MCF 10A (cell line): ENCODE data around the gene TRAPPC12. TPM values are rescaled to one million over a fixed set of nuclear protein-coding genes. Genes with fewer than 3 reads are reported as not detected.
A peak's percentile ranks its signal among the peaks of the same experiment; 100 is the strongest.
"Not testable (repeated sequence)": the region's sequence is repeated elsewhere in the genome, so short reads cannot be mapped to it uniquely, and the experiment has no call there.

Experiments used
- BruUV-seq: library from RNA; stranded (reverse); fragments of 400-500 nt; replicated peaks from 2 replicates; lab custom pipeline; 2021; lab: Mats Ljungman, UMichigan
- CTCF ChIA-PET: fragments of 300-600 bp; sonication (Branson Sonifier 250); formaldehyde crosslinking; extraction: SDS; loops from one replicate; lab custom pipeline; 2021; ENCODE audit warnings: antibody characterized with exemption, inconsistent platforms; lab: Yijun Ruan, JAX
- POLR2A ChIA-PET: fragments of 300-600, 350-650 bp; sonication (Branson Sonifier 250); formaldehyde crosslinking; extraction: SDS; loops from one replicate; lab custom pipeline; 2020; ENCODE audit warnings: antibody characterized with exemption, inconsistent platforms; lab: Yijun Ruan, JAX
- DNase-seq: peaks from one replicate; pipeline ENCODE4 v3.0.0-alpha.2; 2018; ENCODE audit not compliant: unreplicated experiment
- H3K27ac Mint-ChIP-seq: one replicate; pipeline ENCODE4 v1.8.0; 2022; ENCODE audit warnings: mild to moderate bottlenecking, low read depth, mixed read lengths; ENCODE audit not compliant: unreplicated experiment
- H3K27me3 Mint-ChIP-seq: one replicate; pipeline ENCODE4 v1.8.0; 2022; ENCODE audit warnings: mixed read lengths; ENCODE audit not compliant: insufficient read depth, unreplicated experiment
- H3K36me3 Mint-ChIP-seq: one replicate; pipeline ENCODE4 v1.8.0; 2022; ENCODE audit warnings: mild to moderate bottlenecking, moderate library complexity, mixed read lengths; ENCODE audit not compliant: insufficient read depth, unreplicated experiment
- H3K4me1 Mint-ChIP-seq: one replicate; pipeline ENCODE4 v1.8.0; 2022; ENCODE audit warnings: mixed read lengths; ENCODE audit not compliant: insufficient read depth, unreplicated experiment
- H3K4me3 Mint-ChIP-seq: one replicate; pipeline ENCODE4 v1.8.0; 2022; ENCODE audit warnings: mild to moderate bottlenecking, moderate library complexity, mixed read lengths; ENCODE audit not compliant: unreplicated experiment
- H3K9me3 Mint-ChIP-seq: one replicate; pipeline ENCODE4 v1.8.0; 2022; ENCODE audit warnings: mixed read lengths; ENCODE audit not compliant: unreplicated experiment
- CTCF ChIP-seq: fragments of 200-600 bp; IDR thresholded peaks from one replicate; pipeline ENCODE4 v1.8.0; 2022; ENCODE audit warnings: antibody characterized with exemption, mild to moderate bottlenecking; ENCODE audit not compliant: unreplicated experiment
- intact Hi-C: fragments of 100-400 bp; cut with micrococcal nuclease; formaldehyde crosslinking; loops from 2 replicates; pipeline ENCODE4 v1.14.1; 2022
- total RNA-seq: library from RNA; stranded (reverse); gene quantifications from 2 replicates; pipeline ENCODE4 v1.2.3, GENCODE V29; 2022

TRAPPC12 gene
- total RNA-seq, 1 experiment from 2014 or later = 84.4 TPM

- Mint-ChIP-seq H3K4me3 (no peak overlapping the region), H3K9me3 (no peaks in the 10 kb centered on the region), H3K4me1 (no peaks in the 10 kb centered on the region), H3K27me3 (no peaks in the 10 kb centered on the region), H3K36me3 (peaks cover 10% of the 10 kb centered on the region), H3K27ac (no peak overlapping the region)
- no TSS peak for BruUV-seq
- ChIA-PET POLR2A (interaction anchor here (0.6 to 1.0 kb wide), 2 partner anchors 15 to 117 kb away, joined by 3 to 4 read pairs; no protein-coding TSS in a partner anchor), CTCF (no interaction called here)
- no peak for TF ChIP-seq CTCF
- DNase-seq = no peak
- intact Hi-C loops = no loop called here
These were observed 22.7 kb upstream of the TRAPPC12 start for GRCh38 chr2:3356799-3357198.

GRCh38 chr2:3357446-3357845, 22.0 kb upstream of the TRAPPC12 start:
- DNase-seq, H3K4me3 Mint-ChIP-seq, CTCF ChIA-PET, H3K27me3 Mint-ChIP-seq, H3K9me3 Mint-ChIP-seq, intact Hi-C loops, H3K27ac Mint-ChIP-seq, BruUV-seq, H3K4me1 Mint-ChIP-seq: not testable (repeated sequence)
- POLR2A ChIA-PET = interaction anchor here (0.7 to 1.0 kb wide), 2 partner anchors 117 to 1626 kb away, joined by 3 to 4 read pairs; no protein-coding TSS in a partner anchor
- peaks cover 10% of the 10 kb centered on the region for H3K36me3 Mint-ChIP-seq

GRCh38 chr2:3357926-3358325, 21.6 kb upstream of the TRAPPC12 start:
- CTCF ChIA-PET = no interaction called here
- intact Hi-C loops = no loop called here
- no peak for TF ChIP-seq CTCF
- Mint-ChIP-seq H3K36me3 (peaks cover 10% of the 10 kb centered on the region), H3K4me3 (no peak overlapping the region), H3K9me3 (no peaks in the 10 kb centered on the region), H3K27me3 (no peaks in the 10 kb centered on the region), H3K4me1 (no peaks in the 10 kb centered on the region), H3K27ac (no peak overlapping the region)
- no TSS peak for BruUV-seq
- POLR2A ChIA-PET = interaction anchor here (0.7 to 1.0 kb wide), 3 partner anchors 113 to 1626 kb away, joined by 3 to 4 read pairs (median 3); no protein-coding TSS in a partner anchor
- DNase-seq = no peak

- H3K36me3 Mint-ChIP-seq = peaks cover 14% of the 10 kb centered on the region
- intact Hi-C loops = no loop called here
- no TSS peak for BruUV-seq
- no peaks in the 10 kb centered on the region for H3K27me3 Mint-ChIP-seq
- H3K4me1 Mint-ChIP-seq = no peaks in the 10 kb centered on the region
- H3K9me3 Mint-ChIP-seq = no peaks in the 10 kb centered on the region
- TF ChIP-seq CTCF = no peak
- no peak overlapping the region for H3K4me3 Mint-ChIP-seq
- POLR2A ChIA-PET = interaction anchor here (0.7 kb wide), 1 partner anchor 12 kb away, joined by 4 read pairs; no protein-coding TSS in a partner anchor
- CTCF ChIA-PET = interaction anchor here (0.6 kb wide), 1 partner anchor 1317 kb away, joined by 3 read pairs; no protein-coding TSS in a partner anchor
- H3K27ac Mint-ChIP-seq = peak overlapping the region; percentile 16
- no peak for DNase-seq
These were observed 17.7 kb upstream of the TRAPPC12 start for GRCh38 chr2:3361518-3362389.
